A673 (cell line): ENCODE measurements around the gene UBASH3A. TPM values are rescaled to one million over a fixed set of nuclear protein-coding genes. Genes with fewer than 3 reads are reported as not detected.
A peak's percentile ranks its signal among the peaks of the same experiment; 100 is the strongest.

Source experiments
- BruUV-seq: library from RNA; stranded (reverse); fragments of 400-500 nt; replicated peaks from 2 replicates; lab custom pipeline; 2021; lab: Mats Ljungman, UMichigan
- CTCF ChIA-PET: fragments of 300-600 bp; sonication (Branson Sonifier 250); formaldehyde crosslinking; loops from one replicate; lab custom pipeline; 2022; ENCODE audit warnings: antibody characterized with exemption; lab: Charles Lee
- POLR2A ChIA-PET: fragments of 300-600 bp; sonication (Branson Sonifier 250); formaldehyde crosslinking; loops from one replicate; lab custom pipeline; 2022; ENCODE audit warnings: antibody characterized with exemption; ENCODE audit not compliant: low non-redundant PET; lab: Charles Lee
- DNase-seq: peaks from one replicate; pipeline ENCODE4 v3.0.0-alpha.2; 2015; ENCODE audit warnings: low spot score
- H3K27ac ChIP-seq: fragments of 200-600 bp; sonication (generic); 2 replicates; pipeline ENCODE4 v1.5.1; 2016; ENCODE audit warnings: mixed run types, low read depth, mild to moderate bottlenecking, mixed read lengths, antibody characterized with exemption, low read length; ENCODE audit not compliant: poor library complexity, severe bottlenecking
- H3K27me3 ChIP-seq: fragments of 200-600 bp; sonication (generic); replicated peaks from 2 replicates; pipeline ENCODE4 v1.6.1; 2017; ENCODE audit warnings: mixed run types, low read depth, mild to moderate bottlenecking, mixed read lengths, antibody characterized with exemption, low read length; ENCODE audit not compliant: insufficient read depth, poor library complexity
- H3K36me3 ChIP-seq: fragments of 200-600 bp; sonication (generic); 2 replicates; pipeline ENCODE4 v1.6.1; 2016; ENCODE audit warnings: mixed run types, mild to moderate bottlenecking, mixed read lengths, antibody characterized with exemption, low read length; ENCODE audit not compliant: insufficient read depth, poor library complexity, severe bottlenecking
- H3K4me1 ChIP-seq: fragments of 200-600 bp; sonication (generic); 2 replicates; pipeline ENCODE4 v1.6.1; 2017; ENCODE audit warnings: mixed run types, mild to moderate bottlenecking, mixed read lengths, antibody characterized with exemption, low read length; ENCODE audit not compliant: insufficient read depth, poor library complexity, severe bottlenecking
- H3K4me3 ChIP-seq: fragments of 200-600 bp; sonication (generic); 2 replicates; pipeline ENCODE4 v1.5.1; 2016; ENCODE audit warnings: low read depth, mixed run types, mild to moderate bottlenecking, mixed read lengths, low read length; ENCODE audit not compliant: poor library complexity, severe bottlenecking
- H3K9me3 ChIP-seq: fragments of 200-600 bp; sonication (generic); 2 replicates; pipeline ENCODE4 v1.6.1; 2016; ENCODE audit warnings: mixed run types, low read depth, mild to moderate bottlenecking, mixed read lengths, antibody characterized with exemption, low read length; ENCODE audit not compliant: poor library complexity, severe bottlenecking
- CTCF ChIP-seq: fragments of 300-800, 200-600 bp; sonication (generic); conservative IDR thresholded peaks from 2 replicates; pipeline ENCODE4 v1.5.1; 2017; ENCODE audit warnings: low read depth, mild to moderate bottlenecking, antibody characterized with exemption, low read length, moderate library complexity, mixed read lengths
- EZH2 ChIP-seq: fragments of 200-600 bp; sonication (generic); IDR thresholded peaks from 2 replicates; pipeline ENCODE4 v1.6.1; 2017; ENCODE audit warnings: borderline replicate concordance, low read depth, mild to moderate bottlenecking, mixed read lengths, antibody characterized with exemption, low read length; ENCODE audit not compliant: poor library complexity, severe bottlenecking
- intact Hi-C: fragments of 100-400 bp; cut with micrococcal nuclease; formaldehyde crosslinking; loops from one replicate; pipeline ENCODE4 v1.10.0; 2022; ENCODE audit not compliant: unreplicated experiment
- total RNA-seq: library from RNA; stranded (reverse); gene quantifications from 2 replicates; pipeline ENCODE4 v1.2.3, GENCODE V29; 2021

Gene UBASH3A
- total RNA-seq, 1 experiment from 2014 or later = not detected

- peak overlapping the region; percentile 93 for H3K27ac ChIP-seq
- no peak overlapping the region for H3K4me3 ChIP-seq
- ChIA-PET CTCF (interaction anchor here (0.6 kb wide), 1 partner anchor 322 kb away, joined by 4 read pairs; no protein-coding TSS in a partner anchor), POLR2A (no interaction called here)
- BruUV-seq = no TSS peak
- peaks cover 64% of the 10 kb centered on the region for H3K4me1 ChIP-seq
- no peaks in the 10 kb centered on the region for H3K27me3 ChIP-seq
- intact Hi-C loops = no loop called here
- no peaks in the 10 kb centered on the region for H3K9me3 ChIP-seq
- DNase-seq = peak; percentile 97
- no peaks in the 10 kb centered on the region for H3K36me3 ChIP-seq
- TF ChIP-seq EZH2 = no peak
- no peak for TF ChIP-seq CTCF
Observed at GRCh38 chr21:42465008-42465802, 61.5 kb downstream of the UBASH3A start.

GRCh38 chr21:42465803-42466127 is 62.1 kb downstream of the UBASH3A start:
- no peak for DNase-seq
- peaks cover 64% of the 10 kb centered on the region for H3K4me1 ChIP-seq
- TF ChIP-seq CTCF (no peak), EZH2 (no peak)
- intact Hi-C loops = no loop called here
- H3K27me3 ChIP-seq = no peaks in the 10 kb centered on the region
- POLR2A ChIA-PET = interaction anchor here (0.6 kb wide), 1 partner anchor 15 kb away, joined by 4 read pairs; no protein-coding TSS in a partner anchor
- no peaks in the 10 kb centered on the region for H3K9me3 ChIP-seq
- H3K4me3 ChIP-seq = no peak overlapping the region
- H3K36me3 ChIP-seq = no peaks in the 10 kb centered on the region
- H3K27ac ChIP-seq = peak overlapping the region; percentile 93
- BruUV-seq = no TSS peak
- CTCF ChIA-PET = no interaction called here

GRCh38 chr21:42466700-42467099 is 63.0 kb downstream of the UBASH3A start:
- ChIA-PET POLR2A (no interaction called here), CTCF (no interaction called here)
- peak overlapping the region; percentile 12 for H3K27ac ChIP-seq
- no peaks in the 10 kb centered on the region for H3K36me3 ChIP-seq
- no peak overlapping the region for H3K4me3 ChIP-seq
- no peak for DNase-seq
- intact Hi-C loops = no loop called here
- TF ChIP-seq CTCF (no peak), EZH2 (no peak)
- H3K27me3 ChIP-seq = no peaks in the 10 kb centered on the region
- no TSS peak for BruUV-seq
- H3K9me3 ChIP-seq = no peaks in the 10 kb centered on the region
- H3K4me1 ChIP-seq = peaks cover 63% of the 10 kb centered on the region
